ENCODE measurements around the gene TMEM184B.

The TMEM184B gene

DNA sequence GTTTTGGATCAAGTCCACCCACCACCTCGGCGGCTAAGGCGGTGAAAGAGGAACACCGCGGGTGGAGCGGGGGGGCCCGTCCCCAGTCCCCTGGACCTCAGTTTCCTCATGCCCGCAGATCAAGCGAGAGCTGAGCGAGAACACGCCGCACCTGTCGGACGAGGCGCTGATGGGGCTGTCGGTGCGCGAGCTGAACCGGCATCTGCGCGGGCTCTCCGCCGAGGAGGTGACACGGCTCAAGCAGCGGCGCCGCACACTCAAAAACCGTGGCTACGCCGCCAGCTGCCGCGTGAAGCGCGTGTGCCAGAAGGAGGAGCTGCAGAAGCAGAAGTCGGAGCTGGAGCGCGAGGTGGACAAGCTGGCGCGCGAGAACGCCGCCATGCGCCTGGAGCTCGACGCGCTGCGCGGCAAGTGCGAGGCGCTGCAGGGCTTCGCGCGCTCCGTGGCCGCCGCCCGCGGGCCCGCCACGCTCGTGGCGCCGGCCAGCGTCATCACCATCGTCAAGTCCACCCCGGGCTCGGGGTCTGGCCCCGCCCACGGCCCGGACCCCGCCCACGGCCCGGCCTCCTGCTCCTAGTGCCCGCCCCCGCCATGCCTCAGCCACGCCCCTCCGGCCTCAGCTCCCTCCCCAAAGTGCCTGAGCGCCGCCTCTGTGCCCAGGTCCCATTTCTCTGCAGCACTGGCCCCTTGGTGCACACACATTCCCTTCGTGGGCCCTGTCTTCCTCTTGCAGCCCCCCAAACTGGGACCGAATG lies 58.3 kb downstream of the TMEM184B start:
- DNase-seq (ENCODE audit: low spot score): peak; percentile 70
- H2BK120ac ChIP-seq (ENCODE audit: low read depth, low read length): no peak overlapping the region
- H3K9ac ChIP-seq (ENCODE audit: low read depth, low read length, poor library complexity): peak overlapping the region; percentile 89
- H3K4me3 ChIP-seq (ENCODE audit: low read length in 2 of 2): peak overlapping the region in 1 of 2 donors; percentile 74
- H2AK5ac ChIP-seq (ENCODE audit: low read depth, low read length): peak overlapping the region; percentile 60
- no peaks in the 10 kb centered on the region for H3K9me3 ChIP-seq (replicated peaks in 1 of 2; ENCODE audit: control insufficient read depth in 2 of 2, insufficient read depth in 1 of 2, low read depth in 1 of 2, low read length in 2 of 2)
- no peak overlapping the region for H2AFZ ChIP-seq (ENCODE audit: low read length)
- H2BK15ac ChIP-seq (ENCODE audit: low read length): peak overlapping the region; percentile 89
- peak overlapping the region; percentile 67 for H3K4me2 ChIP-seq (ENCODE audit: insufficient read depth, low read length, poor library complexity, severe bottlenecking)
- H3K4me1 ChIP-seq (ENCODE audit: control insufficient read depth in 2 of 2, insufficient read depth in 1 of 2, low read depth in 1 of 2, low read length in 2 of 2): peaks cover 7 to 25% of the 10 kb centered on the region in 2 donors
- no peak overlapping the region for H4K8ac ChIP-seq (ENCODE audit: low read depth, low read length)
- H3K27ac ChIP-seq (replicated peaks; ENCODE audit: low read length): no peak overlapping the region
- peaks cover 0 to 13% (median 0%) of the 10 kb centered on the region in 3 experiments for H3K27me3 ChIP-seq (ENCODE audit: control insufficient read depth in 3 of 3, insufficient read depth in 3 of 3, low read depth in 1 of 3, low read length in 3 of 3)
- no peak overlapping the region for H3K4ac ChIP-seq (ENCODE audit: low read length)
- H4K91ac ChIP-seq (ENCODE audit: low read depth, low read length, poor library complexity): no peak overlapping the region
- peaks cover 2 to 38% of the 10 kb centered on the region in 2 donors for H3K36me3 ChIP-seq (replicated peaks in 1 of 2; ENCODE audit: control insufficient read depth in 2 of 2, insufficient read depth in 2 of 2, low read length in 2 of 2)
- no peaks in the 10 kb centered on the region for H3K79me1 ChIP-seq (ENCODE audit: low read depth, low read length)
- H3K23ac ChIP-seq (ENCODE audit: low read depth, low read length, poor library complexity): peak overlapping the region; percentile 82
- H2BK12ac ChIP-seq (ENCODE audit: low read length): no peak overlapping the region
- WGBS, 2 donors (ENCODE audit: extremely low coverage in 2 of 2, insufficient read length in 2 of 2, insufficient replicate concordance in 1 of 2): no CpG with 5 or more reads among the region's 81 CpGs
- H3K18ac ChIP-seq (ENCODE audit: low read length): peak overlapping the region; percentile 94
- H2BK5ac ChIP-seq (ENCODE audit: low read length): no peak overlapping the region
- peak overlapping the region; percentile 72 for H3K14ac ChIP-seq (ENCODE audit: low read length)

DNA sequence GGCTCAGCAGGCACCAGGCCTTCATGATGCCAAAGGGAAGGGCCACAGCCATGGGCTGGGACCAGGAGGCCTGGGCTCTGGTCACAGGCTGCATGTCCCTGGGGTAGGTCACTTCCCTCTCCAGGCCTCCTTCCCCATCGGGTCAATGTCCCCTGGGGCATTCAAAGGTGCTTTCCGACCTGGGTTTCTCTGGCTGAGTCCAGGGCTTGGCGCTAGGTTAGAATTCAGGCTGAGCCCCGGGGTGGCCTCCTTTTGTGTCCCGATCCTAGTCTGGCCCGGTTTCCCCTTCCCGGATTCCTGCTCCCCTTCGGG lies 58.9 kb downstream of the TMEM184B start:
- Histone ChIP-seq H3K14ac (ENCODE audit: low read length) (peak overlapping the region; percentile 72), H3K9me3 (replicated peaks in 1 of 2; ENCODE audit: control insufficient read depth in 2 of 2, insufficient read depth in 1 of 2, low read depth in 1 of 2, low read length in 2 of 2) (no peaks in the 10 kb centered on the region), H4K8ac (ENCODE audit: low read depth, low read length) (no peak overlapping the region), H3K4me3 (ENCODE audit: low read length in 2 of 2) (peak overlapping the region in 1 of 2 donors; percentile 74), H2AK5ac (ENCODE audit: low read depth, low read length) (peak overlapping the region; percentile 15), H3K27ac (replicated peaks; ENCODE audit: low read length) (no peak overlapping the region), H3K4ac (ENCODE audit: low read length) (no peak overlapping the region), H3K4me1 (ENCODE audit: control insufficient read depth in 2 of 2, insufficient read depth in 1 of 2, low read depth in 1 of 2, low read length in 2 of 2) (peaks cover 7 to 23% of the 10 kb centered on the region in 2 donors), H3K9ac (ENCODE audit: low read depth, low read length, poor library complexity) (no peak overlapping the region), H2BK5ac (ENCODE audit: low read length) (no peak overlapping the region), H2BK12ac (ENCODE audit: low read length) (no peak overlapping the region), H3K36me3 (replicated peaks in 1 of 2; ENCODE audit: control insufficient read depth in 2 of 2, insufficient read depth in 2 of 2, low read length in 2 of 2) (peaks cover 2 to 38% of the 10 kb centered on the region in 2 donors), H3K23ac (ENCODE audit: low read depth, low read length, poor library complexity) (no peak overlapping the region), H3K27me3 (ENCODE audit: control insufficient read depth in 3 of 3, insufficient read depth in 3 of 3, low read depth in 1 of 3, low read length in 3 of 3) (peaks cover 0 to 13% (median 0%) of the 10 kb centered on the region in 3 experiments), H2BK15ac (ENCODE audit: low read length) (peak overlapping the region; percentile 89), H3K79me1 (ENCODE audit: low read depth, low read length) (no peaks in the 10 kb centered on the region), H3K4me2 (ENCODE audit: insufficient read depth, low read length, poor library complexity, severe bottlenecking) (peak overlapping the region; percentile 67), H2BK120ac (ENCODE audit: low read depth, low read length) (no peak overlapping the region), H4K91ac (ENCODE audit: low read depth, low read length, poor library complexity) (no peak overlapping the region), H3K18ac (ENCODE audit: low read length) (peak overlapping the region; percentile 94), H2AFZ (ENCODE audit: low read length) (no peak overlapping the region)
- WGBS, 2 donors (ENCODE audit: extremely low coverage in 2 of 2, insufficient read length in 2 of 2, insufficient replicate concordance in 1 of 2): no CpG with 5 or more reads among the region's 8 CpGs
- no peak for DNase-seq (ENCODE audit: low spot score)

DNA sequence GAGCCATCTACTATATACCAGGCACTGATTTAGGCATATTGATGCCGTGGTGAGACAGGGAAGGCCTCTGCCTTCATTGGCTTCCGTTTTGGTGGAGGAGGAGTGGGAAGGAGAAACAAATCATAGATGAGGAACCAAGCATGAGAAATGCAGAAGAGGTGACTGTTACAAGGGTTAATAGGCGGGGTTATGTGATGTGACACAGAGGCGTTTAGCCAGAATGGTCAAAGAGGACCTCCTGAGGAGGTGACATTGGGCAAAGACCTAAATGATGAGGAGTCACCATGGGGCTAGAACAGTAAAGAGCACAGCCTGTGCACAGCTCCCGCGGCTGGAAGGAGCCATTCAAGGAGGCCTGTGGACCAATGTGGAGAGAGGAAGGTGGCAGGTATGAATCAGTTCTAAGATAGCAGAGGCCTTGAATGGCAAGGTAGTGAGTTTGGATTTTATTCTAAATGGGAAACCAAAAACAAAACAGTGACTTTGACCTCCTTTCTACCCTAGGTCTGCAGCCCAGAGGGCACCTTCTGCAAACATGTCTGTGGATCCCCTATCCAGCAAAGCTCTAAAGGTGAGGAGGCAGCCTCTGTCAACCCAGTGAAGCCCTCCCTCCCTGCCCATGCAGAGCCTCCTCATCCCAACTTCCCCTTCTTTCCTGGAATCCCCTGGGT lies 59.4 kb downstream of the TMEM184B start:
- Histone ChIP-seq H2AFZ (ENCODE audit: low read length) (no peak overlapping the region), H3K4me2 (ENCODE audit: insufficient read depth, low read length, poor library complexity, severe bottlenecking) (no peak overlapping the region), H3K27me3 (ENCODE audit: control insufficient read depth in 3 of 3, insufficient read depth in 3 of 3, low read depth in 1 of 3, low read length in 3 of 3) (peaks cover 0 to 13% (median 0%) of the 10 kb centered on the region in 3 experiments), H2BK15ac (ENCODE audit: low read length) (no peak overlapping the region), H3K14ac (ENCODE audit: low read length) (no peak overlapping the region), H3K23ac (ENCODE audit: low read depth, low read length, poor library complexity) (no peak overlapping the region), H3K79me1 (ENCODE audit: low read depth, low read length) (no peaks in the 10 kb centered on the region), H2BK12ac (ENCODE audit: low read length) (no peak overlapping the region), H3K4me3 (ENCODE audit: low read length in 2 of 2) (no peak overlapping the region), H3K4me1 (ENCODE audit: control insufficient read depth in 2 of 2, insufficient read depth in 1 of 2, low read depth in 1 of 2, low read length in 2 of 2) (peaks cover 3 to 18% of the 10 kb centered on the region in 2 donors), H3K9ac (ENCODE audit: low read depth, low read length, poor library complexity) (no peak overlapping the region), H4K8ac (ENCODE audit: low read depth, low read length) (no peak overlapping the region), H3K36me3 (replicated peaks in 1 of 2; ENCODE audit: control insufficient read depth in 2 of 2, insufficient read depth in 2 of 2, low read length in 2 of 2) (peaks cover 2 to 40% of the 10 kb centered on the region in 2 donors), H2BK120ac (ENCODE audit: low read depth, low read length) (no peak overlapping the region), H3K9me3 (replicated peaks in 1 of 2; ENCODE audit: control insufficient read depth in 2 of 2, insufficient read depth in 1 of 2, low read depth in 1 of 2, low read length in 2 of 2) (no peaks in the 10 kb centered on the region), H3K4ac (ENCODE audit: low read length) (no peak overlapping the region), H3K18ac (ENCODE audit: low read length) (peak overlapping the region; percentile 25), H2AK5ac (ENCODE audit: low read depth, low read length) (peak overlapping the region; percentile 15), H2BK5ac (ENCODE audit: low read length) (no peak overlapping the region), H3K27ac (replicated peaks; ENCODE audit: low read length) (no peak overlapping the region), H4K91ac (ENCODE audit: low read depth, low read length, poor library complexity) (no peak overlapping the region)
- no CpG with 5 or more reads among the region's 6 CpGs for WGBS, 2 donors (ENCODE audit: extremely low coverage in 2 of 2, insufficient read length in 2 of 2, insufficient replicate concordance in 1 of 2)
- no peak for DNase-seq (ENCODE audit: low spot score)

DNA sequence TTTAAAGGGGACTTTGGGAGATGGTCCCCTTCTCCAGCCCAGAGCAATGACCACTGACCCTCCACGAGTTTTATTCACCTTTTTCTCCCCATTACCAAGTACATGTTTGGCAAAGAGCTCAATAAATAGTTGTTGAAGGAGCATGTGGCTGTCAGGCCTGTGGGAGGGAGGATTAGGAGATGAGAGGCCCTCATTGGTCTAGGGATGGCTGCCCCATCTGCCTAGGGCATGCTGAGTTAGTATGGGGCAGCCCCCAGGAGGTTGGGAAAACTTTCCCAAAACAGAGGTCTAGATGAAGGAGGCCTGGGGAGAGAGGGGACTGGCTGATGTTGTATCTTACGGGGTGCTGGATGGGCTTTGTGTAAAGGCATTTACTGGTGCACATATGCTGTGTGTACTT lies 60.4 kb downstream of the TMEM184B start:
- no peak overlapping the region for H3K14ac ChIP-seq (ENCODE audit: low read length)
- H2AFZ ChIP-seq (ENCODE audit: low read length): no peak overlapping the region
- peaks cover 2 to 44% of the 10 kb centered on the region in 2 donors for H3K36me3 ChIP-seq (replicated peaks in 1 of 2; ENCODE audit: control insufficient read depth in 2 of 2, insufficient read depth in 2 of 2, low read length in 2 of 2)
- H3K4me2 ChIP-seq (ENCODE audit: insufficient read depth, low read length, poor library complexity, severe bottlenecking): no peak overlapping the region
- H2BK12ac ChIP-seq (ENCODE audit: low read length): no peak overlapping the region
- no peak overlapping the region for H3K4ac ChIP-seq (ENCODE audit: low read length)
- no peak overlapping the region for H2BK5ac ChIP-seq (ENCODE audit: low read length)
- H3K4me1 ChIP-seq (ENCODE audit: control insufficient read depth in 2 of 2, insufficient read depth in 1 of 2, low read depth in 1 of 2, low read length in 2 of 2): peaks cover 0 to 15% of the 10 kb centered on the region in 2 donors
- peaks cover 0 to 13% (median 0%) of the 10 kb centered on the region in 3 experiments for H3K27me3 ChIP-seq (ENCODE audit: control insufficient read depth in 3 of 3, insufficient read depth in 3 of 3, low read depth in 1 of 3, low read length in 3 of 3)
- H2BK15ac ChIP-seq (ENCODE audit: low read length): no peak overlapping the region
- no peak for DNase-seq (ENCODE audit: low spot score)
- H3K4me3 ChIP-seq (ENCODE audit: low read length in 2 of 2): no peak overlapping the region
- H3K9me3 ChIP-seq (replicated peaks in 1 of 2; ENCODE audit: control insufficient read depth in 2 of 2, insufficient read depth in 1 of 2, low read depth in 1 of 2, low read length in 2 of 2): no peaks in the 10 kb centered on the region
- H3K27ac ChIP-seq (replicated peaks; ENCODE audit: low read length): no peak overlapping the region
- no peak overlapping the region for H3K18ac ChIP-seq (ENCODE audit: low read length)
- H3K9ac ChIP-seq (ENCODE audit: low read depth, low read length, poor library complexity): no peak overlapping the region
- H4K91ac ChIP-seq (ENCODE audit: low read depth, low read length, poor library complexity): no peak overlapping the region
- H2AK5ac ChIP-seq (ENCODE audit: low read depth, low read length): no peak overlapping the region
- H2BK120ac ChIP-seq (ENCODE audit: low read depth, low read length): no peak overlapping the region
- no CpG with 5 or more reads among the region's 2 CpGs for WGBS, 2 donors (ENCODE audit: extremely low coverage in 2 of 2, insufficient read length in 2 of 2, insufficient replicate concordance in 1 of 2)
- no peaks in the 10 kb centered on the region for H3K79me1 ChIP-seq (ENCODE audit: low read depth, low read length)
- no peak overlapping the region for H4K8ac ChIP-seq (ENCODE audit: low read depth, low read length)
- no peak overlapping the region for H3K23ac ChIP-seq (ENCODE audit: low read depth, low read length, poor library complexity)
